Heart right ventricle (tissue), 16 donors: Measurements from ENCODE around the gene NR1D1. TPM values are rescaled to one million over a fixed set of nuclear protein-coding genes. Genes with fewer than 3 reads are reported as not detected.

Experiments used
- ATAC-seq, 8 donors: fragments of 200-7000 bp; cut with Tn5 transposase; one replicate each; pipeline ENCODE4 v1.9.1; 2020; ENCODE audit warnings: mild to moderate bottlenecking in 8 of 8, moderate library complexity in 8 of 8, moderate number of reproducible peaks in 1 of 8
- DNase-seq, 2 donors: peaks; one replicate each; pipeline ENCODE4 v3.0.0-alpha.2; 2020
- H3K27ac ChIP-seq, 10 donors: fragments of 200-600 bp; sonication (generic) in 2 of 10; one replicate each; pipeline versions ENCODE4 v1.5.0 to v1.8.0; 2020 to 2022; ENCODE audit warnings: mild to moderate bottlenecking in 3 of 10
- H3K27me3 ChIP-seq, 7 donors: fragments of 200-600 bp; one replicate each; pipeline ENCODE4 v1.8.0; 2021 to 2022; ENCODE audit warnings: mild to moderate bottlenecking in 2 of 7
- H3K36me3 ChIP-seq, 9 donors: fragments of 200-600 bp; sonication (generic) in 1 of 9; one replicate each; pipeline versions ENCODE4 v1.5.0 to v1.8.0; 2020 to 2022; ENCODE audit warnings: mild to moderate bottlenecking in 2 of 9
- H3K4me1 ChIP-seq, 9 donors: fragments of 200-600 bp; sonication (generic) in 1 of 9; one replicate each; pipeline versions ENCODE4 v1.5.0 to v1.8.0; 2020 to 2022; ENCODE audit warnings: mild to moderate bottlenecking in 4 of 9
- H3K4me3 ChIP-seq, 10 donors: fragments of 200-600 bp; sonication (generic) in 2 of 10; one replicate each; pipeline versions ENCODE4 v1.5.0 to v1.8.0; 2020 to 2022; ENCODE audit warnings: mild to moderate bottlenecking in 7 of 10, moderate library complexity in 2 of 10
- H3K9me3 ChIP-seq, 11 donors: fragments of 200-600 bp in 10 of 11; sonication (generic) in 2 of 11; one replicate each; pipeline versions ENCODE4 v1.5.0 to v1.8.0; 2013 to 2022; ENCODE audit warnings: mild to moderate bottlenecking in 2 of 11, control low read depth in 1 of 11, moderate library complexity in 1 of 11
- CTCF ChIP-seq, 9 donors: fragments of 200-600 bp; sonication (generic) in 2 of 9; IDR thresholded peaks; one replicate each; pipeline versions ENCODE4 v1.5.0 to v1.8.0; 2021 to 2022; ENCODE audit warnings: antibody characterized with exemption in 9 of 9, mild to moderate bottlenecking in 5 of 9, moderate library complexity in 1 of 9
- WGBS, 2 donors: extraction: QIAGEN DNeasy Blood & Tissue Kit; methylation state at CpG; one replicate each; pipeline ENCODE4 v1.1.7; 2013; ENCODE audit warnings: inconsistent platforms in 1 of 2; 5-methylcytosine and 5-hydroxymethylcytosine counted together
- intact Hi-C, 10 donors: fragments of 100-400 bp; cut with DNase I; formaldehyde crosslinking; loops; one replicate each; pipeline versions ENCODE4 v1.11.1 to v1.14.2; 2022
- polyA plus RNA-seq, 2 donors: library from polyadenylated mRNA; stranded (reverse); fragments of 200-250 nt; gene quantifications; one replicate each; pipeline ENCODE4 v1.2.3, GENCODE V29; 2013
- total RNA-seq, 10 donors: library from RNA; stranded (reverse); fragmentation: NEBNext Ultra II Directional in 3 of 10; extraction: Animal tissue kit (Norgen Biotek cat#: 25700) in 3 of 10; gene quantifications; one replicate each; pipeline versions ENCODE4 v1.2.1 to v1.2.4, GENCODE V29; 2021 to 2023
- donor health status: Arrhythmogenic right ventricular cardiomyopathy.
- donor health status: ischemic (EF 13 %, LVEDD 7.1; RV severe dilation, severe dysfunction).
- donor health status: healthy with polysubstance abuse.
- donor health status: DM: no; HTN: yes; CAD: no.
- donor health status: DM: no; HTN: no; CAD: no.
- donor health status: ischemic (EF 25% LVEDD 6.9; RV normal size, moderate dysfunction).
- donor health status: ischemic (EF 25% LVEDD 5.7; RV mildly dilated, moderate dysfunction).
- donor health status: healthy.
- donor health status: DM: yes; HTN: yes; CAD: no.
- donor health status: Ischemic cardiomyopathy.
- donor health status: ischemic (EF 35%, LVEDD 5.7; RV mildly dilated, moderate dysfunction).
- donor health status: nonischemic (EF 11% LVEDD 7.7; RV severe dilation, severe dysfunction).
- donor health status: DM: yes; HTN: yes; CAD: no.
- donor health status: PGD.
- donor health status: ischemic (EF 29% LVEDD 5.4; RV normal size, mild dysfunction).
- donor health status: nonischemic (EF 23%, LVEDD 6.1; RV moderate dilation, normal function).

NR1D1 gene
- total and polyA plus RNA-seq, 12 donors, result 5.5 to 41.3 (median 25.1) TPM

GRCh38 chr17:40113110-40113906 lies 12.9 kb upstream of the NR1D1 start:
- TF ChIP-seq CTCF (IDR thresholded peaks at IDR 0.05), result peak; percentile 72 to 96 (median 84)
- peak; percentile 70 to 79 (median 75) for ATAC-seq
- intact Hi-C loops, result loop anchor here (1.0 to 10.0 kb wide), 13 partner anchors 27 to 231 kb away; partner anchors contain the start of genes THRA (in 7 of the 10) and CASC3 (in 1 of the 10)
- Histone ChIP-seq H3K9me3 (no peaks in the 10 kb centered on the region), H3K27ac (peak overlapping the region; percentile 71 to 99 (median 93)), H3K4me1 (peaks cover 41 to 62% (median 58%) of the 10 kb centered on the region in 9 donors), H3K36me3 (no peaks in the 10 kb centered on the region), H3K27me3 (no peaks in the 10 kb centered on the region), H3K4me3 (peak overlapping the region in 9 of 10 donors; percentile 32 to 59 (median 49))
- 0% methylated on average over 17 of the region's 17 CpGs for WGBS, 2 donors
- peak; percentile 86 to 95 for DNase-seq

GRCh38 chr17:40112718-40113109 lies 12.3 kb upstream of the NR1D1 start:
- ATAC-seq (peak in 4 of 8 donors; percentile 0 to 8 (median 2)), DNase-seq (peak in 1 of 2 donors; percentile 40)

GRCh38 chr17:40112191-40112711 lies 11.9 kb upstream of the NR1D1 start:
- Histone ChIP-seq H3K36me3 (no peaks in the 10 kb centered on the region), H3K27me3 (no peaks in the 10 kb centered on the region), H3K27ac (peak overlapping the region; percentile 71 to 99 (median 93)), H3K9me3 (no peaks in the 10 kb centered on the region), H3K4me1 (peaks cover 49 to 72% (median 69%) of the 10 kb centered on the region in 9 donors), H3K4me3 (peak overlapping the region in 5 of 10 donors; percentile 46 to 58 (median 55))
- no peak for TF ChIP-seq CTCF (IDR thresholded peaks at IDR 0.05)
- intact Hi-C loops, result loop anchor here (2.0 to 10.0 kb wide), 12 partner anchors 29 to 233 kb away; partner anchors contain the start of genes THRA (in 7 of the 10) and CASC3 (in 1 of the 10)
- no peak for ATAC-seq
- WGBS, 2 donors, result 11 to 27% methylated on average over 2 of the region's 2 CpGs
- DNase-seq, result no peak

More at GRCh38 chr17:40112718-40113109, 12.3 kb upstream of the NR1D1 start:
- no peaks in the 10 kb centered on the region for H3K9me3 ChIP-seq
- H3K4me1 ChIP-seq, result peaks cover 45 to 68% (median 64%) of the 10 kb centered on the region in 9 donors
- peak overlapping the region in 6 of 10 donors; percentile 46 to 59 (median 56) for H3K4me3 ChIP-seq
- H3K27ac ChIP-seq, result peak overlapping the region; percentile 71 to 99 (median 93)
- no peak for TF ChIP-seq CTCF (IDR thresholded peaks at IDR 0.05)
- no peaks in the 10 kb centered on the region for H3K27me3 ChIP-seq
- 41% methylated on average over 4 of the region's 4 CpGs for WGBS, 2 donors
- intact Hi-C loops, result loop anchor here (1.0 to 10.0 kb wide), 13 partner anchors 28 to 232 kb away; partner anchors contain the start of genes THRA (in 7 of the 10) and CASC3 (in 1 of the 10)
- no peaks in the 10 kb centered on the region for H3K36me3 ChIP-seq
